Measurements from ENCODE around the gene RPS6KA5.
"Not testable (repeated sequence)": the region's sequence is repeated elsewhere in the genome, so short reads cannot be mapped to it uniquely, and the experiment has no call there.

RPS6KA5 gene

DNA sequence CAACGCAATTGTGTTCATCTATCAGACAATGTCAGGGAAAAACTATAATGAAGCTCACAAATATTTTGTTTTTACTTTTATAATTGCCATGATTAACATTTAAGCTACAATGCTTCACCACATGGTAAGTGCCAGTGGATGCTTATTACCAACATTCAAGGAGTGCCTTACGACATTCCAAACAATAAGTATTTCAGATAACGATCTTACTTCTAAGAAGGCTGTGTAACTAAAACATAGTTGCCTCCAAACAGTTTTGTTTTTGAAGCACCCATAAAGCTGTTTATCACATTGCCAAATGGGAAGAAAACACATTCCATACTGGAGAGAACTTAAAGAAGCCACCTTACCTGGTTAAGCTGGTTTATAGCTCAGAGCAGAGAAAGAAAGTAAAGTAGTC is 78.8 kb downstream of the RPS6KA5 start:
- no peak for DNase-seq

DNA sequence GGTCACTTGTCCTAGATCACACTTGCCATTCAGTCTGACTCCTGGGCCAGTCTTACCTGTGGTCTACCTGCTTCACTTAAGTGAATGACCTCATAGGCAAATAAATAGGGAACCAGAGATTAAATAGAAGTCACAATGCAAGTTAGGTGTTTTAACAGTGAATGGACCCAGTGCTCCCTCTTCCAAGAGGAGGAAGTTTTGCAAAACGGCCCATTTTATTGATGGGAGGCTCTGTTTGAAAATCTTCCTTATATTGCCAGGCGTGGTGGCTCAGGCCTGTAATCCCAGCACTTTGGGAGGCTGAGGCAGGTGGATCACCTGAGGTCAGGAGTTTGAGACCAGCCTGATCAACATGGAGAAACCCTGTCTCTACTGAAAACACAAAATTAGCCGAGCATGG is 79.8 kb downstream of the RPS6KA5 start:
- not testable (repeated sequence) for DNase-seq

DNA sequence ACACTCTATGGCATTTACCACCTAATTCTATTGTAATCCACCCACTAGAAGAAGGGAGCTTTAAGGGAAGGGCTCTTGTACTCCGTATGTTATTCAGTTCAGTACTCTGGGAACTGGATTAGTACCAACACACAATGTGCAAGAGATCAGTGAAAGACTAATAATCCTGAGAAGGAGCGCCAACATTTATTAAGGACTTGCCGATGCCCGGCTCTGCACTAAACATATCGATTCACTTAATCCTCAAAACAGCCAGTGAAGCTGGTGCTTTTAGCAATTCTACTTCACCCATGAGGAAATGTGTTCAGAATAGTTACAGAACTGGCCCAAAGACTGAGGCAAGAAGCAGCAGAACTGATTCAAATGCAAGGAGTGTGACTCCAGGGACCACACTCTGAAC is 80.9 kb downstream of the RPS6KA5 start:
- DNase-seq, result no peak

DNA sequence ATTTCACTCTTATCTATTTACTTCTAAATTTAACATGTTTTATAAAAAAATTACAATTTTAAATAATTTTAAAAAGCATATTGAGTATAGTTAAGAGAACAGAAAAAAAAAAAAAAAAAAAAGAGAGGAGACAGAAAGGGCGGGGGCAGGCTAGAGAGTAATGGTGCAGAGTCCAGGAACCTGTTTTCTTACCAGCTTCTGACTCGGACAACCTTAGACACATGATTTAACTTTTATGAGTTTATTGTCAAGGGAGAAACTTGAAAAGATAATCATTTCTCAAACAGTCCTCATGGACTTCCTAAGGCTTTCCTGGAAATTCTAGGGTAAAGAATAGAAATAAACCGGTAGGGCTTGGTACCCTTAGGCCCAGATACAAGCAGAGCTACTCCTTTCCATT is 84.3 kb downstream of the RPS6KA5 start:
- no peak for DNase-seq

DNA sequence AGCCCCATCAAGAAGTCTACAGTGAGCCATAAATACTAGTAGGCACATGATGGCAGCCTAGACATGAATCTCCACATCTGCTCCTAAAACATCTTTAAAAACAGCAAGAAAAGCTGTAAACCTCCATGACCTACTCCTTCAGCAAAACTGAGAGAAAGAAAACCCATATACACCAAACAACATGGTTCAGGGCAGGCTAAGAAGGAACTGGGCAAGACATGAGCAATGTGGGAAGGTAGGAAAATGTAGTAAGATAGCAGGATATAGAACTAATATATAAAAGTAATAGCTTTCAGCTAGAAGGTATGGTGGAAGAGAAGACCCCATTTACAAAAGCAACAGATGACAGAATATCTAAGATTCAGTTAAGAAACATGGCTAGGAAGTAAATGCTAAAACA is 88.8 kb downstream of the RPS6KA5 start:
- no peak for DNase-seq

DNA sequence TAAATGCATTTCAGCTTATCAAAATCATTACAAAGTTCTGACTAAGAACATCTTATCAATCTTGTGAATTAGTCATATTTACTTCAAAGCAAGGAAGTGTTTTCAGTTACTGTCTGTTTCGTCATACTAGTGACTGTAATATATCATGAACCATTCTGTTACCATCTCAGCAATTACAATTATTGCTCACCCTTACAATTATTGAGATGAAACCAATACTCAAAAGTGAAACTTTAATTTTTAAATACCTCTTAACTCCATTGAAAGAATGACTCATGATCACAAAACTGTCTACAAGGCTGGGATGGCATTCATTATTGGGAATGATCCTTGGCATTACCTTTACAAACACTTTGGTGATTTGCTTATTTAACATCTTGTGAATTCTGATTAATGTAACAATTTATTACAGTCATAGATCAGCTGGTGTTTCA is 90.3 kb downstream of the RPS6KA5 start:
- DNase-seq, result peak; percentile 12 to 80 (median 77)

DNA sequence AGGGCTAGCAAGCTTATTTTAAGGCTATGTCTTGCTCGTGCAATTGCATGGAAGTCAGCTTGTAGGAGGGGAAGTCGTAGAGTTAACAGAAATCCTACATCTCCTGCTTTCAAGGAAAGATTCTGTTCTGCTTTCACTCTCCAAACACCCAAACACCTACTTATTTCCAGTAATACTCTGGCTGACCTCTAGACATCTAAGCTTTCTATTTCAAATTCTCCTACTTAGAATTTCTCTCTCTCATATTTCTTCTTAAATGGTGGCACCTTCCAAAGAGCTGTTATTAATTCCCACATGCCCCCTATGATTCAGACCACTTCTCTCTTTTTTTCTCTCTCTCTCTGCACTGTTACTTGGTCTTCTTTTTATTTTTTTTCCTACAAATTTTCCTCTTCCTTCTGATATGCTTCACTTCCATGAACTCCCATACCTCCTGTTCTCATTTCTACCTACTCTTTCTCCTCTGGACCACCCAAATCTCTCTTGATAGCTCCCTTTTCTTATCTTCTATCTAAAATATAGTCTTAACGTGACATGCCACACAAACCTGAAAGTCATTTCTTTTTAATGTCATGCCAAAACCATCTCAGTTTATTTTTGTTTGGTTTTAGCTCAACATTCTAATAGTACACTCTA is 90.8 kb downstream of the RPS6KA5 start:
- peak; percentile 58 to 84 (median 79) for DNase-seq

DNA sequence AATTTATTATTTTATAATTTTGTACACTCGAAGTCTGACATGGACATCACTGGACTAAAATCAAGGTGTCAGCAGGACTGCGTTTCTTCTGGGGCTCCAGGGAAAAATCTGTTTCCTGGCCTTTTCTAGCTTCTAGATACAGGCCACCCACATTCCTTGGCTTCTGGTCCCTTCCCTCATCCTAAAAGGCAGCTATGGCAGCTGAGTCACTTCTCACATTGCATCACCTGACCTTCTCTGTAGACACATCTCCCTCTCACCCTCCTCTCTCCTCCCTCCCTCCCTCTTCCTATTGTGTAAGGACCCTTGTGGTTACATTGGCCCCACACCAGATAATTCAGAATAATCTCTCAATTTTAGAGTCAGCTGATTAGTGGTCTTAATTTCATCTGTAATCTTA is 92.4 kb downstream of the RPS6KA5 start:
- peak in 2 of 3 donors; percentile 1 to 30 for DNase-seq

DNA sequence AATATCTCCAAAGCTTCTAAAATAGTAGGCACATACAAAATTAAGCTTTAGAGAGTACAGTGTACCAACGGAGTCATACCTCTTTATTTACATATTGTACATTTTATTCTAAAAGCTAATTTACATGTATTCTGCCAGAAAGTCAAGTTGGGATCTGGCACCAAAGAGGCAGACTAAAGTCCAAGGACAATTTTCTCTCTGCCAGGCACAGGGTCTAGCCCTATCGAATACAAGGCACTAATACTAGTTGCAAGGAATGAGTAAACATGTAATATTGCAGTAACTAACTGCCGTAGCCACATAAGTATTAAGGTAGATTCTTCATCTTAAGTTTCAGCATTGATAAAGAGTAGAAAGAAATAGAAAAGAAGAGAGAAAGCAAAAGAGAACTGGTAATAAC is 93.9 kb downstream of the RPS6KA5 start:
- DNase-seq, result no peak

DNA sequence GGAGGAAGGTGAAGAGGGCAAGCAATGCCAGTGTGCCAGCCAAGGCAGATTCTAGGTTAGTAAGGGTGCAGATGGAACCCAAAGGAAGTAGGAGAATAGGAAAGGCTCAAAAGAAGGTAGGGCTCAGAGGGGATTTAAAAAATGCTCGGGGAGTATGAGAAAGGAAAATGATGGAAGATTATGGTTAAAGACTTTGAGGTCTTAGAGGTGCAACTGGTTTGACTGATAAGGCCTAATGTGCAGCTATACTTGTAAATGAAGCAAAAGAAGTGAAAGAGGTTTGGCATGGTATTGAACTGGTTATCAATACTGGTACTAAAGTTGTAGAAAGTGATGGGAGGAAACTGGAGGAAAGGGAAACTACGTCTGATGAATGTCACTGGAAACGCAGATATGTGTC is 94.7 kb downstream of the RPS6KA5 start:
- DNase-seq, result no peak

DNA sequence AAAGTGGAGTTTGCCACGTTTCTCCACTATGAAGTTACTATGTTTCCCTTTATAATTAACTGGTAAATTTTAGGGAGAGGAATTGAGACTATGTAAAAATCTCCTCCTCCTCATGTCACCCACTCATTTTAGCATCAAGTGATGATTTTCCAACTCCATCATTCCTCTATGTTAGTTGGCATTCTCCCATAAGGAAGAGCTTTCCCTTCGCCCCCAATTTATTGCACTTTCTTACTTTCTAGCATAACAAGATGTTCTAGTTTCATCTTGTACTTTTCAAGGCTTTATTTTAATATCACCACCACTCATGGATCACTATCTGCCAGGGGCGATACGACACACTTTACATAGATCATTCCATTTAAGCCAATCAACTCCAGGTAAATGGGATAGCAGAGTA is 97.1 kb downstream of the RPS6KA5 start:
- no peak for DNase-seq

DNA sequence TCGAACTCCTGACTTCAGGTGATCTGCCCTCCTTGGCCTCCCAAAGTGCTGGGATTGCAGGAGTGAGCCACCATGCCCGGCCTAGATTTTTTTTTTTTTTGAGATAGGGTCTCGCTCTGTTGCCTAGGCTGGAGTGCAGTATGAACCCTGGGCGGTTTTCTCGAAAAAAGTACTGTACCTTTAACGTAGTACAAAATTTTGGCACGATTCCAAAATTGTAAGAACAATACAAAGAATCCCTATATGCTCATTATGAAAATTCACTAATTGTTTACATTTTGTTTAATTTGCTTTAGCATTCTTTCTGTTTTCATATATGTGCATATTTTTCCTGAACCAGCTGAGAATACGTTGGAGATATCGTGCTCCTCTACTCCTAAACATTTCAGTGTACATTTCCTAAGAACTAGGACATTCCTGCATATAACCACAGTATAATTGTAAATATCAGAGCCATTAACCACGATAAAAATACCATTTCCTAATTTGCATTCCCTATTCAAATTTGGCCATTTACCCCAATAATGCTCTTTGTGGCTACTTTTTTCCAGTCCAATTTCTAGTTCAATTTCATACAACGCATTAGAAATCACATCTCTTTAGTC is 97.8 kb downstream of the RPS6KA5 start:
- no peak for DNase-seq

DNA sequence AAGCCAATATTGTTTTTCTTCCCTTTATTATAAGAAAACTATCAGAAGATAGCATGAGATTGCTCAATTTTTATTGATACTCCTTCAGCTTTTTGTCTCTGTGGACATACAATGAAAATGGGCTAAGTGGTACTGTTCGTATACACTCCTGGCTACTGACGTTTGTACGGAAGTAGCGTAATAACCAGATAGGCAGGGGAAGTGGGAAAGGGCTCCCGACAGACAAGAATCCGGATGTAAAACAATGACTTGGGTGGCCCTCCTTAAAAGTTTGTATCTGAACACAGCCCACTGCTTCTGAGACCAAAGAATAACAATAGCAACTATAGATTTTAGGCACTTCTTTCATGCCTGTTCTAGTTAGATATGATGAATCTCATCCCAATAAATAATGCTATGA is 99.6 kb downstream of the RPS6KA5 start:
- DNase-seq, result no peak

DNA sequence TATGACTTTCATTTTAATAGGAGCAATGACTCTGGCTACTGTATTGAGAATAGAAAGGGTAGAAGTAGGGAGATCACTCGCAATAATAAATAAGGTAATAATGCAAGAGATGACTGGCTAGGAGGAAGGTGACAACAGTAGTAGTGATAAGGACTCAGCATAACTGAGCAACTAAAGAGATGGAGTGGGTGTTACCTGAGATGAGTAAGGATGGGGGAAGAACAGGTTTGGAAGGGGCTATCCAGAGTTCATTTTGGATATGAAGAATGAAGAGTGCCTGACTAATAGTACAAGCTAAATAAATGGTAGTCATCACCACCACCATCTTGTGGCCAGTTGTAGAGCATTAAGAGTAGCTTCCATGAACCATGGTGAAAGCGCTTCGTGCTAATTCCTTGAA is 101.1 kb downstream of the RPS6KA5 start:
- DNase-seq, result no peak

DNA sequence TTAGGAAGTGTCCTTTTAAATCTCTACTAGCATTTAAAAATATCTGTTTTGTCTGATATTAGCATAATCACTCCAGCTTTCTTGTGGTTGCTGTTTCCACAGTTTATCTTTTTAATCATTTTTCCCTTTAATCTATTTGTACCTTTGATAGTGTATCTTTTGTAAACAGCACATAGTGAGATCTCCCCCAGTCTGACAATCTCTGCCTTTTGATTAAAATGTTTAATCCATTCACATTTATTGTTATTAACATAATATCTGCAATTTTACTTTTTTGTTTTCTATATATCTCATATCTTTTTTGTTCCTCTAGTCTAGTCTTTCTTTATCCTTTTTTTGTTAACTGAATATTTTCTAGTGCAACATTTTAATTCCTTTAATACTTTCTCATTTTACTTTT is 104.2 kb downstream of the RPS6KA5 start:
- DNase-seq, result no peak

DNA sequence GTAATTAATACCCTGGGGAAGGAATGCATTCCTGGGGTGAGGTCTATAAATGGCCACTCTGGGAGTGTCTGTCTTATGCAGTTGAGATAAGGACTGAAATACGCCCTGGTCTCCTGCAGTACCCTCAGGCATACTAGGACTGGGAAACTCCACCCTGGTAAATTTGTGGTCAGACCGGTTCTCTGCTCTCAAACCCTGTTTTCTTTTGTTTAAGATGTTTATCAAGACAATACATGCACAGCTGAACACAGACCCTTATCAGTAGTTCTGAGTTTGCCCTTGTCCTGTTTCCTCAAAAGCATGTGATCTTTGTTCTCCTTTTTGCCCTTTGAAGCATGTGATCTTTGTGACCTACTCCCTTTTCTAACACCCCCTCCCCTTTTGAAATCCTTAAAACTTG is 106.8 kb downstream of the RPS6KA5 start:
- DNase-seq, result not testable (repeated sequence)

DNA sequence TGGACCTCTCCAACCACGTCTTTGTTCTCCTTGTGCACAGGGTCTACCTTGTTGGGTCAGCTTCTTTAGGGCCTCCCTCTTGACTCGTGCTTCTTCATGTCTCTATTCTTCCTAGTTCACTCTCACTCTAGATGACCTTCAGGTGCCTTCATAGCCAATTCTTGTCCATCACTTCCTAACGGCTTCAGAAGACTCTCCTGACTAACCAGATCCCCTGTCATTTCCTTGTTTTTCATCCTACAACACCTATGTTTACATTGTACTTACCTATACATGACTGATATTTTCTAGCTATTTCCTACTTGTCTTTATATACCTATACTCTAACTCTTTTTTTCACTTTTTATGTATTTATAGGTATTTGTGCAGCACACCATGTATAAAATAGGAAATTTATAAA is 117.1 kb downstream of the RPS6KA5 start:
- no peak for DNase-seq

DNA sequence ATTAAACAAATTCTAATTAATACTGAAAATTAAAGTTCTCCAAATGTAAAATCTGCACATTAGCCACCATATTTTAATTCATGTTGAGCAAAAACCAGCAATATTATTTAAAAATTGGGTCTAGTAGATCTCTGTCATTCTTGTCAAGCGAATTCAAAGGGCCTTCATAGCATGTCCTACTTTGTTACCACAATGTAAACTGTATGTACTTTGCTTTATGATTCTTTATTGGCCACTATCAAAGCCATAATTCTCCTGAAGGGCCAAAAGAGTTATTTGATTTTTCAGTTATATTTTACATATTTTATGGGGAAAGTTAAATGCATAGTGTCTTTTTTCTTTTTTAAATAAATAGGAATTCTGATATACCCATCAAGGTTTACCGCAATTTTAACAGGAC is 117.9 kb downstream of the RPS6KA5 start:
- DNase-seq, result no peak

DNA sequence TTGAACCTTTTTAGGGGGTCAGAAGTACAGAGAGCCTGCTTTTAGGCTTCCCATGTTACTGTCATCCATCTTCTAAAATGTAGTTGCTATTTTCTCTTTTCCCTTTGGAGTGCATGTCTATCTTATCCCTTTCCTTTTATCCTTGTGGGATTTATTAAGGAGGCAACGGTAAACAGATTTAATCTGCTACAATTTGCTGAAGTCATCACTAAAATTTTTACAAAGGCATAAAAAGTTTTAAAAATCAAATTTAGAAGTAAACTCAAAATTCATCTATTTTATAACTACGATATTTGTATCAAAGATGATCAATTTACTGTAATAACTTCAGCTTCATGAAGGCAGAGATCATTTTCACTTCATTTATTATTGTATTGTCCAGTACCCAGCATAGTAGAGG is 118.7 kb downstream of the RPS6KA5 start:
- no peak for DNase-seq

DNA sequence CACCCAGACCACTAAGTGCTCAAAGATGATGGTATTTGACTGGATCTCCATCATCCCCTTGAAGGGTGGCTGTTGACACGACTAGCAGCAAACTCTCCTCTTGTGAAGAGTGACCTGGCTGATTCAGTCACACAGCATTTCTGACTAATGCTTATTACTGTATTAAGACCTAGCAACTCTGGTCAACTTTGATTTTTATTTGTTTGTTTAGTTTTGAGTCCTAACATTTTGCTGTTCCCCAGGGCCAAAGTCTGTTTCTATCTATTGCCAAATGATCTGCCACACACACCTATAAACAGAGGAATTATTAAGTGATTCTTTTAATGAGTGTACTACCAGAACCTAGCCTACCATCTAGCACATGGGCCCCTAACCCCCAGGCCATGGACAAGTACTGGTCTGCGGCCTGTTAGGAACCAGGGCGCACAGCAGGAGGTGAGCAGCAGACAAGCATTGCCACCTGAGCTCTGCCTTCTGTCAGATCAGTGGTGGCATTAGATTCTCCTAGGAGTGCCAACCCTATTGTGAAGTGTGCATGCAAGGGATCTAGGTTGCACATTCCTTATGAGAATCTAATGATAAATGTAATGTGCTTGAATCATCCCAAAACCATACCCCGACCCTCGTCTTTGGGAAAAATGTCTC is 120.0 kb downstream of the RPS6KA5 start:
- DNase-seq, result no peak

DNA sequence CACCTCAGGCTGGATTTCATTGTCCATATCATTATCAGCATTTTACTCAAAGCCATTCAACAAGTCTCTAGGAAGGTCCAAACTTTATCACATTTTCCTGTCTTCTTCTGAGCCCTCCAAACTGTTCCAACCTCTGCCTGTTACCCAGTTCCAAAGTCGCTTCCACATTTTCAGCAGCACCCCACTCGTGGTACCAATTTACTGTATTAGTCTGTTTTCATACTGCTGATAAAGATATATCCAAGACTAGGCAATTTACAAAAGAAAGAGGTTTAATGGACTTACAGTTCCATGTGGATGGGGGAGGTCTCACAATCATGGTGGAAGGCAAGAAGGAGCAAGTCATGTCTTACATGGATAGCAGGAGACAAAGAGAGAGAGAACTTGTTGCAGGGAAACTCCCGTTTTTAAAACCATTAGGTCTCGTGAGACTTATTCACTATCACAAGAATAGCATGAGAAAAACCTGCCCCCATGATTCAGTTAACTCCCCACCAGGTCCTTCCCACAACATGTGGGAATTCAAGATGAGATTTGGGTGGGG is 121.1 kb downstream of the RPS6KA5 start:
- not testable (repeated sequence) for DNase-seq

DNA sequence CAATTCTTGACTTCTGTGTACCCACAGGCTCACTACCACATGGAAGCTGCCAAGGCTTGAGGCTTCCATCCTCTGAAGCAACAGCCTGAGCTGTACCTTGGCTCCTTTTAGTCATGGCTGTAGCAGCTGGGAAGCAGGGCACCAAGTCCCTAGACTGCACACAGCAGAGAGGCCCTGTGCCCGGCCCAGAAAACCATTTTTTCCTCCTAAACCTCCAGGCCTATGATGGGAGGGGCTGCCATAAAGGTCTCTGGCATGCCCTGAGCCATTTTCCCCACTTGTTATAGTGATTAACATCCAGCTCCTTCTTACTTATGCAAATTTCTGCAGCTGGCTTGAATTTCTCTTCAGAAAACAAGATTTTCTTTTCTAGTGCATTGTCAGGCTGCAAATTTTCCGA is 121.8 kb downstream of the RPS6KA5 start:
- DNase-seq, result no peak

DNA sequence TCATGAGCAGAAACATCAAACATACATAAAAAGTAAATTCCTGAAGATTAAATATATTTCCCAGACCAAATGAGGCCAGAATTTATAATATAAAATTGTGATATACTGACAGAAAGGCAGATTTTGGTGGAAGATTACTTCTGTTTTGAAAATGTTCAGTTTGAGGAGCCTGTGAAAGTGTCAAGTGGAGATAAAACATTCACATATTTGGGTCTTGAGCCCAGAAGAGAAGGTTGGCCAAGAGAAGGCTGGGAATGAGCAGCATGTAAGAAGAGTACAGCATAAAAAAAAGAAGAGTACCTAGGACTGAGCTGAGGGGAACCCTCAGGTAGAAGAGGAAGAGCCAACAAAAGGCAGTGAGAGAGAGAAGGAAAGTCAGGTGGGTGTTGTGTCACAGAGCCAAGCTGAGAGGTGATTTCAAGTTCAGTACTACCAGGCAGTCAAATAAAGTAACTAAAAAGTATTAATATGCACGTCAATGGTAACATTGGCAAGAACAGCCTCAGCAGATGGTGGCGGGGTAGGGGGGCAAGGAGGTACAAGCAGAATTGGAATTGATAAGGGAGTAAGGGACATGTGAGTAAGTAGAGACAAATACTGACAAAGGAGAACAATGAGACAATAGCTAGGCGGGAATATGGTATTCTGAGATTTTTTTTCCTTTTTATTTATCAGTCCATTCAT is 123.5 kb downstream of the RPS6KA5 start:
- DNase-seq, result no peak
